Suprapubic skin (tissue), 4 donors: ENCODE results near the gene NT5DC3. TPM values are rescaled to one million over a fixed set of nuclear protein-coding genes. Genes with fewer than 3 reads are reported as not detected.

Experiments
- DNase-seq, 2 donors: peaks; one replicate each; pipeline ENCODE4 v3.0.0-alpha.2; 2019; ENCODE audit warnings: low spot score in 2 of 2
- H3K27ac ChIP-seq: fragments of 200-600 bp; sonication (generic); one replicate; pipeline ENCODE4 v1.5.1; 2019
- H3K27me3 ChIP-seq: fragments of 200-600 bp; sonication (generic); one replicate; pipeline ENCODE4 v1.5.1; 2019
- H3K36me3 ChIP-seq: fragments of 200-600 bp; sonication (generic); one replicate; pipeline ENCODE4 v1.5.1; 2019
- H3K4me1 ChIP-seq: fragments of 200-600 bp; sonication (generic); one replicate; pipeline ENCODE4 v1.5.1; 2019
- H3K4me3 ChIP-seq: fragments of 200-600 bp; sonication (generic); one replicate; pipeline ENCODE4 v1.5.1; 2019; ENCODE audit warnings: mild to moderate bottlenecking
- H3K9me3 ChIP-seq: fragments of 200-600 bp; sonication (generic); one replicate; pipeline ENCODE4 v1.5.1; 2019
- CTCF ChIP-seq, 2 donors: fragments of 200-600 bp in 1 of 2; fragments of 450-650 bp in 1 of 2; sonication (generic) in 1 of 2; IDR thresholded peaks; one replicate each; pipeline ENCODE4 v1.5.1; 2016 to 2019; ENCODE audit warnings: antibody characterized with exemption in 2 of 2, mild to moderate bottlenecking in 1 of 2, moderate library complexity in 1 of 2
- EP300 ChIP-seq: sonication (generic); formaldehyde crosslinking; IDR thresholded peaks from one replicate; pipeline ENCODE4 v1.6.1; 2017; ENCODE audit warnings: antibody characterized with exemption
- POLR2A ChIP-seq, 2 donors: fragments of 450-650 bp; IDR thresholded peaks; one replicate each; pipeline ENCODE4 v1.6.1; 2017; ENCODE audit warnings: antibody characterized with exemption in 2 of 2, mild to moderate bottlenecking in 2 of 2, moderate library complexity in 2 of 2
- POLR2AphosphoS5 ChIP-seq, 3 donors: sonication (generic); formaldehyde crosslinking; IDR thresholded peaks; one replicate each; pipeline ENCODE4 v1.6.1; 2017; ENCODE audit warnings: antibody characterized with exemption in 3 of 3
- WGBS: methylation state at CpG from one replicate; pipeline ENCODE4 v1.1.5; 2018; 5-methylcytosine and 5-hydroxymethylcytosine counted together
- total RNA-seq, 4 donors: library from RNA; depleted of rRNA; stranded (reverse); fragments of >200 nt; gene quantifications; one replicate each; pipeline ENCODE4 v1.1.0, GENCODE V29; 2016

Gene NT5DC3
- total RNA-seq, 4 donors from 2014 or later, result 4.2 to 6.5 (median 5.0) TPM

- no peak for DNase-seq
- Histone ChIP-seq H3K9me3 (no peaks in the 10 kb centered on the region), H3K27ac (no peak overlapping the region), H3K4me3 (no peak overlapping the region), H3K36me3 (no peaks in the 10 kb centered on the region), H3K27me3 (no peaks in the 10 kb centered on the region), H3K4me1 (no peaks in the 10 kb centered on the region)
- TF ChIP-seq POLR2A (IDR thresholded peaks at IDR 0.05) (no peak), CTCF (IDR thresholded peaks at IDR 0.05) (no peak), POLR2AphosphoS5 (IDR thresholded peaks at IDR 0.05) (no peak), EP300 (no peak)
- 78% methylated on average over 4 of the region's 4 CpGs for WGBS
These were observed 8.0 kb upstream of the NT5DC3 start for GRCh38 chr12:103848917-103849491.

- Histone ChIP-seq H3K36me3 (no peaks in the 10 kb centered on the region), H3K27ac (peak overlapping the region; percentile 55), H3K9me3 (no peaks in the 10 kb centered on the region), H3K4me1 (no peaks in the 10 kb centered on the region), H3K27me3 (no peaks in the 10 kb centered on the region), H3K4me3 (no peak overlapping the region)
- WGBS, result 85% methylated on average over 3 of the region's 3 CpGs
- DNase-seq, result no peak
- TF ChIP-seq POLR2A (IDR thresholded peaks at IDR 0.05), result no peak
- no peak for TF ChIP-seq CTCF (IDR thresholded peaks at IDR 0.05)
- TF ChIP-seq EP300, result no peak
- TF ChIP-seq POLR2AphosphoS5 (IDR thresholded peaks at IDR 0.05), result no peak
These were observed 7.1 kb upstream of the NT5DC3 start for GRCh38 chr12:103848143-103848542.

DNA sequence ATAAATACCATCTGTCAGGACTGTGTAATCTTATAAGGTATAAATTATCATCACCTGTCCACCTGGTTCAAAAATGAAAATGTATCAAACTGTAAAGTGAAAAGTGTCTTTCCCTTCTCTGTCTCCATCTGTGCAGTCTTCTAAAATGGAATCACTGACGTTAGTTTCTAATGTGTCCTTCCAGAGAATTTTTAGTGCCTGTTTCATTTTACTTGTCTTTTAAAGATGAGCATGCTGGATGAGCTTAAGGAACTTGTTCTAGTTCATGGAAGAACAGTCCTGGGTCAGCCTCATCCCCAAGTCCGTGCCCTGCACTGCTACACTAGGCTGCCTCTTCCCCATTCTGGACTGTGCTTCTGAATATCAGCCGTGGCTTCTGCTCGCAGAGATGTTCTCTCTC is 5.4 kb upstream of the NT5DC3 start:
- Histone ChIP-seq H3K27ac (no peak overlapping the region), H3K4me3 (no peak overlapping the region), H3K4me1 (peaks cover 7% of the 10 kb centered on the region), H3K27me3 (no peaks in the 10 kb centered on the region), H3K9me3 (no peaks in the 10 kb centered on the region), H3K36me3 (no peaks in the 10 kb centered on the region)
- 93% methylated on average over 4 of the region's 4 CpGs for WGBS
- TF ChIP-seq EP300 (no peak), POLR2AphosphoS5 (IDR thresholded peaks at IDR 0.05) (no peak), POLR2A (IDR thresholded peaks at IDR 0.05) (no peak), CTCF (IDR thresholded peaks at IDR 0.05) (no peak)
- no peak for DNase-seq

DNA sequence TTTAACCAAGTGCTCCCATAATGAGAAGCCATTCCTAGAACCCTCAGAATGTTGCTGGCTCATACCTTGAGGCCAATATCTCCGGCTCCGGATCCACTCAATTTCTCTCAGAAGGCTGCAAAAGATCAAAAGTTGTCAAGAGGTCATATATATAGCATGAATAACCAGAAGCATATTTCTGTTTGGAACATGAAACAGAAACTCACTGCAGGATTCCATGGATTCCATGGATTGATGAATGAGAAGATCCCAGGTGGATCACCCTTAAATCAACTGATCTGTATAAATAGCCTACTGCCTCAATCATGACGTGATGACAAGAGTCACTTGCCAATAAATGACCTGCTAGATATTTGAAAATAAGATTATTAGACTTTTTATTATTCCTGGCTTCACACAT is 3.3 kb upstream of the NT5DC3 start:
- H3K4me1 ChIP-seq, result peaks cover 16% of the 10 kb centered on the region
- H3K4me3 ChIP-seq, result no peak overlapping the region
- TF ChIP-seq POLR2AphosphoS5 (IDR thresholded peaks at IDR 0.05), result no peak
- no peak for TF ChIP-seq CTCF (IDR thresholded peaks at IDR 0.05)
- no peak for DNase-seq
- H3K9me3 ChIP-seq, result no peaks in the 10 kb centered on the region
- 70% methylated on average over 3 of the region's 3 CpGs for WGBS
- no peaks in the 10 kb centered on the region for H3K27me3 ChIP-seq
- H3K36me3 ChIP-seq, result no peaks in the 10 kb centered on the region
- H3K27ac ChIP-seq, result no peak overlapping the region

DNA sequence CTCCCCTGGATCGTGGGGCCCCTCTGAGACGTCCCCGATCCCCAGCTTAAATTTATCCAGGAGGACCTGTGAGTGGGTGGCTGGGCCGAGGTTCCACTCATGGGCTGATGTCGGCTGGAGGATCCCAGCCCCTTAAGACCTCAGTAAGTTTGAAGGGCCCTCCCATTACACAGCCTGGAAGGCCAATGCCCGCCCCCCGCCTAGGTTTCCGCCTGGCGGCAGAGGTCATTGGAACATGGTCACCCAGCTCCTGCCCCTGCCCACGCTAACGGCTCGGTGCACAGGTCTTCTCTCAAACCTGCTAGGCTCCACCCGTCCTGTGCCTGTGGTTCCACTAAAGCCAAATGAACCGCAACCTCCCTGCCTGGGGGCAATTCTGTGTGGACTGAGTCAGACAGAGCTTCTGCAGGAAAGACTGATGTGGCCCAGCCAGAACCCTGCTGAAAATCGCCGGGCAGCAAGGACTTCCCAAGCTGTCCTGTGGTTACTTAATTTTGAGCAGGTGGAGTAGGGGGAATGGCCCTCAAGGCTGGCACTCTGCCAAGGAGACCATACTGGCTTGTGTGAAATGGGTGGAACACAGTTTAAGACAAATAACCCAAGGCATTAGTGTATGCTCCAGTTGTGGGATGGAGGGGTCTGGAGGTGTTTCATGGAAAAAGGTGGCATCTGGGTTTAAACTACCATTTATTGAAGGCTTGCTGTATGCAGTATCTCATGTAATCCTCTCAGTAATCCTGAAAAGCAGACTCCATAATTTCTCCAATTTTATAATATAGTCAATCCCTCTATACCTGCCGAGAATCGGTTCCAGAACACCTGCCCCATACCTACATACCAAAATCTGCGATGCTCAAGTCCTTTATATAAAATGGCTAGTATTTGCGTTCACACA is 903 bp upstream of the NT5DC3 start:
- no peaks in the 10 kb centered on the region for H3K9me3 ChIP-seq
- H3K36me3 ChIP-seq, result no peaks in the 10 kb centered on the region
- 41% methylated on average over 15 of the region's 20 CpGs for WGBS
- peak overlapping the region; percentile 85 for H3K4me3 ChIP-seq
- H3K27me3 ChIP-seq, result no peaks in the 10 kb centered on the region
- peak in 1 of 2 donors; percentile 79 for DNase-seq
- peaks cover 16% of the 10 kb centered on the region for H3K4me1 ChIP-seq
- H3K27ac ChIP-seq, result peak overlapping the region; percentile 61
- no peak for TF ChIP-seq POLR2A (IDR thresholded peaks at IDR 0.05)
- TF ChIP-seq POLR2AphosphoS5 (IDR thresholded peaks at IDR 0.05), result no peak
- no peak for TF ChIP-seq CTCF (IDR thresholded peaks at IDR 0.05)
- no peak for TF ChIP-seq EP300
